ENCODE data around the gene TIPARP. TPM values are rescaled to one million over a fixed set of nuclear protein-coding genes. Genes with fewer than 3 reads are reported as not detected.

TIPARP gene
- total and polyA plus RNA-seq, 5 donors from 2014 or later: 11.5 to 120 (median 22.5) TPM

DNA sequence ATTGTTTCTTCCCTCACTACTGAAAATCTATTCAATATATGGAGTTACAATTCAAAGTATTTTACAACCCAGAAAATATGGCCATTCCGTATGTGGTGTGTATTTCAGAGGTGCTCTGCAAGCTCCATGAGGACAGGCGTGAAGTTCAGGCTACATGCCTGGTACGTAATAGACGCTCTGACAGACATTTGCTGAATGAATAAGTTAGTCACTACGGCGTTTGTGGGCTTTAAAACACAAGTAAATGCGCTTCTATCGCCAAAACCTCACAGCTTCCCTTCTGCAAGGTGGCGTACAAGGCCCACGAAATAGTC lies 701 bp upstream of the TIPARP start:
- H3K36me3 Mint-ChIP-seq: peaks cover 12% of the 10 kb centered on the region
- Histone ChIP-seq H3K36me3 (ENCODE audit: control insufficient read depth, insufficient read depth, low read length) (peaks cover 13% of the 10 kb centered on the region), H3K4me1 (ENCODE audit: control insufficient read depth, insufficient read depth, low read length, poor library complexity, severe bottlenecking) (peaks cover 35% of the 10 kb centered on the region), H3K4me3 (ENCODE audit: low read depth, low read length) (peak overlapping the region; percentile 79), H3K9me3 (ENCODE audit: control insufficient read depth in 2 of 2, low read length in 2 of 2) (no peaks in the 10 kb centered on the region), H3K27me3 (ENCODE audit: control insufficient read depth, insufficient read depth, low read length) (no peaks in the 10 kb centered on the region), H3K27ac (ENCODE audit: insufficient read depth, low read length, poor library complexity, severe bottlenecking) (peak overlapping the region; percentile 91)
- no peaks in the 10 kb centered on the region for H3K9me3 Mint-ChIP-seq
- peaks cover 4% of the 10 kb centered on the region for H3K27me3 Mint-ChIP-seq
- ATAC-seq (ENCODE audit: low read depth in 2 of 2) (no peak), DNase-seq (no peak)
- peak overlapping the region; percentile 96 to 99 (median 98) for H3K27ac Mint-ChIP-seq
- H3K4me1 Mint-ChIP-seq: peaks cover 21 to 62% (median 36%) of the 10 kb centered on the region in 4 donors
- peak overlapping the region; percentile 90 to 98 (median 96) for H3K4me3 Mint-ChIP-seq

GRCh38 chr3:156674911-156675829 lies 780 bp downstream of the TIPARP start:
- Mint-ChIP-seq H3K27ac (peak overlapping the region; percentile 14 to 98 (median 88)), H3K4me1 (peaks cover 31 to 69% (median 44%) of the 10 kb centered on the region in 4 donors), H3K4me3 (peak overlapping the region; percentile 90 to 98 (median 96)), H3K27me3 (peaks cover 4% of the 10 kb centered on the region), H3K36me3 (peaks cover 16% of the 10 kb centered on the region), H3K9me3 (no peaks in the 10 kb centered on the region)
- peak; percentile 3 to 6 for ATAC-seq (ENCODE audit: low read depth in 2 of 2)
- Histone ChIP-seq H3K4me1 (ENCODE audit: control insufficient read depth, insufficient read depth, low read length, poor library complexity, severe bottlenecking) (peaks cover 44% of the 10 kb centered on the region), H3K36me3 (ENCODE audit: control insufficient read depth, insufficient read depth, low read length) (peaks cover 23% of the 10 kb centered on the region), H3K4me3 (ENCODE audit: low read depth, low read length) (peak overlapping the region; percentile 96), H3K27ac (ENCODE audit: insufficient read depth, low read length, poor library complexity, severe bottlenecking) (peak overlapping the region; percentile 91), H3K27me3 (ENCODE audit: control insufficient read depth, insufficient read depth, low read length) (no peaks in the 10 kb centered on the region), H3K9me3 (ENCODE audit: control insufficient read depth in 2 of 2, low read length in 2 of 2) (no peaks in the 10 kb centered on the region)
- peak; percentile 30 to 66 (median 65) for DNase-seq

- Histone ChIP-seq H3K27ac (ENCODE audit: insufficient read depth, low read length, poor library complexity, severe bottlenecking) (peak overlapping the region; percentile 91), H3K27me3 (ENCODE audit: control insufficient read depth, insufficient read depth, low read length) (no peaks in the 10 kb centered on the region), H3K4me1 (ENCODE audit: control insufficient read depth, insufficient read depth, low read length, poor library complexity, severe bottlenecking) (peaks cover 53% of the 10 kb centered on the region), H3K36me3 (ENCODE audit: control insufficient read depth, insufficient read depth, low read length) (peaks cover 30% of the 10 kb centered on the region), H3K9me3 (ENCODE audit: control insufficient read depth in 2 of 2, low read length in 2 of 2) (no peaks in the 10 kb centered on the region), H3K4me3 (ENCODE audit: low read depth, low read length) (peak overlapping the region; percentile 96)
- Mint-ChIP-seq H3K4me3 (peak overlapping the region; percentile 90 to 98 (median 96)), H3K9me3 (no peaks in the 10 kb centered on the region), H3K27me3 (peaks cover 4% of the 10 kb centered on the region), H3K36me3 (peaks cover 21% of the 10 kb centered on the region), H3K4me1 (peaks cover 40 to 78% (median 53%) of the 10 kb centered on the region in 4 donors), H3K27ac (peak overlapping the region in 2 of 3 donors; percentile 88 to 98)
- no peak for ATAC-seq (ENCODE audit: low read depth in 2 of 2)
- DNase-seq: peak; percentile 17 to 53 (median 18)
Measured at GRCh38 chr3:156675830-156676767, 1.7 kb downstream of the TIPARP start.

GRCh38 chr3:156676768-156677479 lies 2.5 kb downstream of the TIPARP start:
- Mint-ChIP-seq H3K27me3 (peaks cover 4% of the 10 kb centered on the region), H3K9me3 (no peaks in the 10 kb centered on the region), H3K4me1 (peaks cover 45 to 81% (median 60%) of the 10 kb centered on the region in 4 donors), H3K4me3 (peak overlapping the region; percentile 90 to 98 (median 96)), H3K27ac (peak overlapping the region; percentile 12 to 98 (median 66)), H3K36me3 (peaks cover 21% of the 10 kb centered on the region)
- Histone ChIP-seq H3K4me3 (ENCODE audit: low read depth, low read length) (peak overlapping the region; percentile 96), H3K27me3 (ENCODE audit: control insufficient read depth, insufficient read depth, low read length) (no peaks in the 10 kb centered on the region), H3K9me3 (ENCODE audit: control insufficient read depth in 2 of 2, low read length in 2 of 2) (no peaks in the 10 kb centered on the region), H3K27ac (ENCODE audit: insufficient read depth, low read length, poor library complexity, severe bottlenecking) (no peak overlapping the region), H3K36me3 (ENCODE audit: control insufficient read depth, insufficient read depth, low read length) (peaks cover 35% of the 10 kb centered on the region), H3K4me1 (ENCODE audit: control insufficient read depth, insufficient read depth, low read length, poor library complexity, severe bottlenecking) (peaks cover 61% of the 10 kb centered on the region)
- DNase-seq (peak; percentile 26 to 79 (median 70)), ATAC-seq (ENCODE audit: low read depth in 2 of 2) (no peak)

- Mint-ChIP-seq H3K36me3 (peaks cover 21% of the 10 kb centered on the region), H3K4me3 (peak overlapping the region; percentile 58 to 98 (median 92)), H3K27ac (peak overlapping the region in 2 of 3 donors; percentile 14), H3K9me3 (no peaks in the 10 kb centered on the region), H3K4me1 (peaks cover 51 to 84% (median 65%) of the 10 kb centered on the region in 4 donors), H3K27me3 (peaks cover 4% of the 10 kb centered on the region)
- H3K4me3 ChIP-seq (ENCODE audit: low read depth, low read length): peak overlapping the region; percentile 96
- H3K9me3 ChIP-seq (ENCODE audit: control insufficient read depth in 2 of 2, low read length in 2 of 2): no peaks in the 10 kb centered on the region
- no peaks in the 10 kb centered on the region for H3K27me3 ChIP-seq (ENCODE audit: control insufficient read depth, insufficient read depth, low read length)
- ATAC-seq (ENCODE audit: low read depth in 2 of 2) (no peak), DNase-seq (no peak)
- peaks cover 36% of the 10 kb centered on the region for H3K36me3 ChIP-seq (ENCODE audit: control insufficient read depth, insufficient read depth, low read length)
- H3K4me1 ChIP-seq (ENCODE audit: control insufficient read depth, insufficient read depth, low read length, poor library complexity, severe bottlenecking): peaks cover 67% of the 10 kb centered on the region
- no peak overlapping the region for H3K27ac ChIP-seq (ENCODE audit: insufficient read depth, low read length, poor library complexity, severe bottlenecking)
Measured at GRCh38 chr3:156677536-156677935, 3.1 kb downstream of the TIPARP start.

- Histone ChIP-seq H3K4me1 (ENCODE audit: control insufficient read depth, insufficient read depth, low read length, poor library complexity, severe bottlenecking) (peaks cover 74% of the 10 kb centered on the region), H3K27me3 (ENCODE audit: control insufficient read depth, insufficient read depth, low read length) (no peaks in the 10 kb centered on the region), H3K4me3 (ENCODE audit: low read depth, low read length) (peak overlapping the region; percentile 96), H3K27ac (ENCODE audit: insufficient read depth, low read length, poor library complexity, severe bottlenecking) (no peak overlapping the region), H3K9me3 (ENCODE audit: control insufficient read depth in 2 of 2, low read length in 2 of 2) (no peaks in the 10 kb centered on the region), H3K36me3 (ENCODE audit: control insufficient read depth, insufficient read depth, low read length) (peaks cover 36% of the 10 kb centered on the region)
- ATAC-seq (ENCODE audit: low read depth in 2 of 2) (no peak), DNase-seq (no peak)
- Mint-ChIP-seq H3K4me3 (peak overlapping the region; percentile 58 to 95 (median 80)), H3K9me3 (no peaks in the 10 kb centered on the region), H3K4me1 (peaks cover 53 to 83% (median 69%) of the 10 kb centered on the region in 4 donors), H3K27ac (peak overlapping the region in 1 of 3 donors; percentile 51), H3K36me3 (peaks cover 21% of the 10 kb centered on the region), H3K27me3 (peaks cover 4% of the 10 kb centered on the region)
Measured at GRCh38 chr3:156678197-156678596, 3.8 kb downstream of the TIPARP start.

Measured in CD4-positive, CD25-positive, alpha-beta regulatory T cell (primary cell).